Stimulated activated CD8-positive, alpha-beta memory T cell treated with anti-CD3 and anti-CD28 coated beads, Interleukin-15, amount 100 ng/mL, for 24 hours (primary cell): ENCODE measurements around the gene AHNAK.
"Not testable (repeated sequence)": the region's sequence is repeated elsewhere in the genome, so short reads cannot be mapped to it uniquely, and the experiment has no call there.

ENCODE experiments used
- DNase-seq: peaks from one replicate; pipeline ENCODE4 v3.0.0-alpha.2; 2020; ENCODE audit warnings: low read depth

AHNAK gene

DNA sequence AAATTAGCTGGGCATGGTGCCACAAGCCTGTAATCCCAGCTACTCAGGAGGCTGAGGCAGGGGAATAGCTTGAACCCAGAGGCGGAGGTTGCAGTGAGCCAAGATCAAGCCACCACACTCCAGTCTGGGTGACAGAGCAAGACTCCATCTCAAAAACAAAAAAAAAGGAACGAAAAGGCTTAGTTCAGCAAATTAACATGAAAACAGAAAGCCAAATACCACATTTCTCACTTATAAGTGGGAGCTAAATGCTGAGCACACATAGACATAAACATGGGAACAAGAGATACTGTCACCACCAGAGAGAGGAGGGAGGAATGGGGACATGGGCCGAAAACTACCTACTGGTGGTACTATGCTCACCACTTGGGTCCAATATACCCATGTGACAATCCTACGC lies 89.1 kb downstream of the AHNAK start:
- DNase-seq: no peak

DNA sequence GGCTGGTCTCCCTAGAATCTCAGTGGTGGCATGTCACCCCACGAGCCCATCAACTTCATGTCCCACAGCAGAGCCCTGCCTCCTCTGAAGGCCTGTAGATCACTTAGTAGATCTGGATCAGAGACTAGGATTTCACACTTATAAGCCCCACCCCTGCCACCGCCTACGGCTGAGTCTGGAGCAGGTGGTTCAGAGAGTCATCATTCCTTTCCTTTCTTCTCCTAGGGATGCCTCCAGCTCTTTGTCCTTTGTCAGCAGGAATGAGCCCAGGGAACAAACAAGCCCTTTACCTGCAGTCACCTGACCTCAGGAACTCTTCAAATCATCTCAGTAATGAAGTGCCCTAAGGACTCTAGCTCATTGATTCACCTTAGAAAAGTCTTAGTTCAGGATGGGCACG lies 90.0 kb downstream of the AHNAK start:
- DNase-seq: no peak

DNA sequence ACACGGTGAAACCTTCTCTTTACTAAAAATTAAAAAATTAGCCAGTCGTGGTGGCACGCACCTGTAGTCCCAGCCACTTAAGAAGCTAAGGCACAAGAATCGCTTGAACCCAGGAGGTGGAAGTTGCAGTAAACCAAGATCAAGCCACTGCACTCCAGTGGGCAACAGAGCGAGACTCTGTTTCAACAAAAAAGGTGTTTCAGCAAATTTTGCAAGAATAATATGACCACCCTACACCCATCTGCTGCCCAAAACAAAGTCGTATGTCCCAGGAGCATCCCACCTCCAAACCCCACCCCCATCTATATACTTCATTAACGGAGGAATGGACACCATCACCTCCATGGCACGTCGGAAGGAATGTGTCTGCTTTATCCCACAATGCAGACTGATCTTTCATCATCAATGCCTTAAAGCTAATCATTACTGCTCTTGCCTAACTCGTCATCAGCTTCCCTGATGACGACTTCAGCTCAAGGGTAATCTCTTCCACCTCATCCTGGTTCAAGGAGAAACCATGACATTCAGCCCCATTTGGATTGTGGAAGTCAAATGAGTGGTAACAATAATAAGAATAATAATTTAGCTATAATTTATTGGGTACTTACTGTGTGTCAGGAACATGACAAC lies 93.7 kb downstream of the AHNAK start:
- no peak for DNase-seq

DNA sequence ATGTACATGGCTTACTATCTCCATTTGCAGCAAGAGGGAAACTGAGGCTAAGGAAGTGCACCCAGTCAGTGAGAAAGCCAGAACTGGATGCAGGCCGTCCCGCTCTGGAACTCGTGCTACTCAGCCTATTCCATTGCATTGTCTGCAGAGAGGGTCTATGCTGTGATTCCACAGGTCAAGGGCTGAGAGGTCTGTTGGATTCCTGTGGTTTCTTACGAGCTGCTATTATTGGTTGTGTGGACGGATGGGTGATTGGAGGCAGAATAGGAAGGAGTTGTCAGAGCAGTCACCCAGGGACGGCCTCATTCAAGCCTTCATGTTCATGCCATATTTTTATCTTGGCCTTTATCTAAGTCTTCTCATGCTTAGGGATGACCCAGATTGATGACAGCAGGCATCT lies 94.3 kb downstream of the AHNAK start:
- no peak for DNase-seq

DNA sequence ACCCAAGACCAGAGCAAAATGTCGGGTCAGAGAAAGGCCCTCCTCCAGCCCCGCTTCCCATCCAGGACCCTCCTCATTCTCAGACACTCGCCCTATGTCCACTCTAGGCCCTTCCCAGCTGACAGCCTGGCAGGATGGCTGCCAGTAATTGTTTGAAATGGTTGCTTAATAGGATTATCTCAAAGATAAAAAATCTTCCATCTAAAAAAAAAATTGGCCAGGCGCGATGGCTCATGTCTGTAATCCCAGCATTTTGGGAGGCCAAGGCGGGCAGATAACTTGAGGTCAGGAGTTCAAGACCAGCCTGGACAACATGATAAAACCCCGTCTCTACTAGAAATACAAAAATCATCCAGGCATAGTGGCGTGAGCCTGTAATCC lies 95.4 kb downstream of the AHNAK start:
- DNase-seq: no peak

DNA sequence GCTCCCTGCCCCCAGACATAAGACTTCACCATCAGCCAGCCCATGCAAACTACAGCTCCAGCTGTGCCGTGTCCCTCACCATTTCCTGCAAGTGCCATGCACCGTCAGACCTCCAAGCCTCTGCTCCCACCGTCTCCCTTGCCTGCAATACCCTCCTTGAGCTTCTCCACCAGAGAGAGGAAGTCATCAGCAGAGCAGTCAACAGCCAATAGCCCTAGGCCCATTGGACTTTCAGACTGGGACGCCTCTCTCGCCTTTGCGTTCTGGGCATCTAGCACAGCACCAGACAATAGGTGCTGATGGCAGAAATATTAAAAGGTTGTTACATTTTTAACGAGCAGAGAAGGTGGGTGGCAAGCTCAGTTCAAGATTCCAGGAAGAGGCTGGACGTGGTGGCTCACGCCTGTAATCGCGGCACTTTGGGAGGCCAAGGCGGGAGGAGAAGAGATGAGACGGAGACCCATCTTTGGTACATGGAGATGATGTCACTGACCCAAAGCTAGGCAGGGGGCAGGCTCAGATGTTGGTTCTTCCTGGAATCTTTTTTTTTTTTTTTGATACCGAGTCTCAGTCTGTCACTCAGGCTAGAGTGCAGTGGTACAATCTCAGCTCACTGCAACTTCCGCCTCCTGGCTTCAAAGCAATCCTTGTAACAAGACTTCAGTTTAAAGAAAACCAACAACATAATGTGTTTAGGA lies 95.9 kb downstream of the AHNAK start:
- DNase-seq: no peak

DNA sequence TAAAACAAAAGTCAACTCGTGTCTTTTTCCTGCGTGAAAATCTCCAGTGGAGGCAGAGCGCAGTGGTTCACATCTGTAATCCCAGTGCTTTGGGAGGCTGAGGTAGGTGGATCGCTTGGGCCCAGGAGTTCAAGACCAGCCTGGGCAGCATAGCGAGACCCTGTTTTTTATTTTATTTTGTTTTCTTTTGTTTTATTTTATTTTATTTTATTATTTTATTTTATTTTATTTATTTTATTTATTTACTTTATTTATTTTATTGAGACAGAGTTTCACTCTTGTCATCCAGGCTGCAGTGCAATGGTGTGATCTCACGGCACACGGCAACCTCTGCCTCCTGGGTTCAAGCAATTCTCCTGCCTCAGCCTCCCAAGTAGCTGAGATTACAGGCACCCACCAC lies 96.7 kb downstream of the AHNAK start:
- DNase-seq: not testable (repeated sequence)

DNA sequence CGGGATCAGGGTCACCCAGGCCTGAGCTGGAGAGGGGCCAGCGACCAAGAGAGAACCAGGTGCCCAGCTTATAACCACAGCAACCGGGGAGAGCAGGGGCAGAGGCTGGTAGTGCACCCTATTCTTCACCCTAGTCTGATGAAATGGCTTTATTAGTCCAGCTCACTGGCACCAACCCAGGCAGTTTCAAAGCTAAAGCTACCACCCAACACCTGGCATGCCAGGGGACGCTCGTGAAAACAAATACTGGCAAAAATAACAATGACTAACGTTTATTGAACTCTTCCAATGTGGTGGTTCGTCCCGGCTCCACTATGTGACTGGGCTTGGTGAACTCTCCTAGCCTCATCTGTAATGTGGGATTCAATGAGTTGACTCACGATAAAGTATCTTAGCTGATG lies 97.2 kb downstream of the AHNAK start:
- DNase-seq: no peak

DNA sequence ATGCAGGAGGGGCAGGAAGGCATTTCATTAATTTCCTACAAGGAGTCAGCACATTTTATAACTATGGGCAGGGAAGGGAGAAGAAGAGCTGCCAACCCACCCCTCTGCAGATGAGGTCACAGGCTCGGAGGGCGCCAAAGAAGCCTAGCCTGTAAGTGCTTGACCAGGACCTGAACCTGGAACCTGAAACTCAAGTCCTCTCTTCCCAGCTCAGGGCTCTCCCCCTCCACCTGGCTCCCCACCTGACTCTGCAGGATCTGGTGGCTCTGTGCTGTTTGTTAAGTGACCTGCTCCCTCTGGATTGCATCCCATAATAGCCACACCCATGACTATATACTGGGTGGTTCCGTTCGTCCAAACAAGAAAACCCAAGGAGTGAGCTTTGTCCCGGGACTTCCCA lies 100.5 kb downstream of the AHNAK start:
- DNase-seq: no peak

DNA sequence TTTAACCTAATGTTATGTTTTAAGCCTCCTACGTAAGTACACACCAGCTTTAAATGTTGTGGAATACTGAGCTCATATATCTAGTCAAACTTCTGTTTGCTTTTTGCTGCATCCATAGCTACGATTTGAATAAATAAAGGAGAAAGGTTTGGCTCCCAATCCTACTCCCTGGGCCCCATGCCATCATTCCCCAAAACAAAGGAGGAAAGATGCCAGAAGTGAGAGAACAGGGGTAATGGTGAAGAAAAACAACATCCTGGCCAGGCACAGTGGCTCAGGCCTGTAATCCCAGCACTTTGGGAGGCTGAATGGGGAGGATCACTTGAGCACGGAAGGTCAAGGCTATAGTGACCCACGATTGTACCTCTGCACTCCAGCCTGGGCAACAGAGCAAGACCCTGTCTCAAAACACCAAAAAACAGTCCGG lies 101.3 kb downstream of the AHNAK start:
- DNase-seq: no peak

DNA sequence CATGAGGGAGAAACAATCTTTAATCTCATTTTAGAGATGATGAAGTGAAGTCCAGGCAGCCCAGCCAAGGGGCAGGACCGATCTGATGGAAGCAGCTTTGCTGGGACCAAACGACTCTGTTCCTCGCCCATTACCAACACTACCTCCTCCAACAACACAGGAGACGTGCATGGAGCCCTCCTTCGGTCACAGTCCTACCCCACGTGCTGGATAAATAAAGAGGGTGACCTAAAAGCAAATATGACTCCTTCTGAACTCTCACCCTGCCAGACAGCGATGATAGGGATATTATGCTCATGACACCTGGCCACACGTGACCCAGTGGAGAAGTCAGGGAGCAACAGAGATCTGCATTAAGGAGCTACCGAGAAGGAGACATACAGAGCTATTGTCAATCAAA lies 101.8 kb downstream of the AHNAK start:
- no peak for DNase-seq

DNA sequence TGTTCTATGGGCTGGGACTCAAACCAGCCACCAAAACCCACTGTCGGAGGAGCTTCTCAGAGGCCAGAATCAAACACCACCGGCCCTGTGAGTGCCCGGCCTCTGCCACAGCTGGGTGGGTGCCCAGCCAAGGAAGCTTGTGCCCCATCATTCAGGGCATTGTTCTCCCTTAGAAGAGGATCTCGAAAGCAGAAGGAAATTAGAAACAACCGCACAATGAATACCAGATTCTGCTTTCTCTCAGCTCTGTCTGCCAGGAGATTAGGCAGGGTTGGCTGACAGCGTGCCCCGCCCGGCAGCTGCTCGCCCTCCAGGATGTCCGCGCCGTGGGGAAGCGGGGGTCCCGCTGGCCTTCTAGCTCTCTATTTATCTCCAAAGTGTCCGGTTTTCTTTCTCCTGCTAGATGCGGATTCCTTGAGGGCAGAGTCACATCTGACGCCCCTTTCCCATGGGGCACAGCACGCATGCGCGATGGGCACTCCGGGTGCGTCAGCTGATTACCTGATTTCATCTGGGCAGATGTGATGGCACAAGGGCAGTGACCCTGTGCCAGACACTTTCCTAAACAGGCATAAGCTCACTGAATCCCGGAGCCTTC lies 102.3 kb downstream of the AHNAK start:
- no peak for DNase-seq

DNA sequence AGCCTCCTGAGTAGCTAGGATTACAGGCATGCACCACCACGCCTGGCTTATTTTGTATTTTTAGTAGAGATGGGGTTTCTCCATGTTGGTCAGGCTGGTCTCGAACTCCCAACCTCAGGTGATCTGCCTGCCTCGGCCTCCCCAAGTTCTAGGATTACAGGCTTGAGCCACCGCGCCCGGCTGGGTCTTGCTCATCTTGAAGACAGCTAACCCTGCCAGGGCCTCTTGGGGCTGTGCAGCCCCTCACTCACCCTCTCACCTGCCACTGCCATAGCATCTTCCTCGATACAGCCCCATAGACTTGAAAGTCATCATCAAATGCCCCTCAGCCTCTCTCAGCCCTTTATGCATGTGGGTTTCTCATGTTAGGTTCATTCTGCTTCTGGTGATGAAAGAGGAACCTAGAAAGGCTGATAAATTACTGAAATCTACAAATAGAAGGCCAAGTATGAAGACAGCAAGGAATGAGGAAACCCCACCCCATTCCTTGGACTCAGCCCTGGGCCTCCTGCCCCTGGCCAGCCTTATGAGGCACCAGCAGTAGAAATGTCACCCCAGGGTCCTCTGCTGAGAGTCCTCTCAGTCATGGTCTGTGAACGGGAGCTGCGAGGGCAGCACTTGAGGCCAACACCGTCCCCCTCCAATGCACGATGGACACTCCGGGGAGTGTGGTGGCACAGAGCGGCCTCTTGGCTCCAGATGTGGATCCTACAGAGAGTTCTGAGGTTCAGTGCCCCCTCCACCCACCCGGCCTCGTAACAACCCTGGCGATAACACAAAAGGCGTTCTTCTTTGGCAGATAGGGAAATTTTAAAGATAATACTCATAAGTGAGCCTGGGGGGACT lies 103.0 kb downstream of the AHNAK start:
- DNase-seq: no peak

DNA sequence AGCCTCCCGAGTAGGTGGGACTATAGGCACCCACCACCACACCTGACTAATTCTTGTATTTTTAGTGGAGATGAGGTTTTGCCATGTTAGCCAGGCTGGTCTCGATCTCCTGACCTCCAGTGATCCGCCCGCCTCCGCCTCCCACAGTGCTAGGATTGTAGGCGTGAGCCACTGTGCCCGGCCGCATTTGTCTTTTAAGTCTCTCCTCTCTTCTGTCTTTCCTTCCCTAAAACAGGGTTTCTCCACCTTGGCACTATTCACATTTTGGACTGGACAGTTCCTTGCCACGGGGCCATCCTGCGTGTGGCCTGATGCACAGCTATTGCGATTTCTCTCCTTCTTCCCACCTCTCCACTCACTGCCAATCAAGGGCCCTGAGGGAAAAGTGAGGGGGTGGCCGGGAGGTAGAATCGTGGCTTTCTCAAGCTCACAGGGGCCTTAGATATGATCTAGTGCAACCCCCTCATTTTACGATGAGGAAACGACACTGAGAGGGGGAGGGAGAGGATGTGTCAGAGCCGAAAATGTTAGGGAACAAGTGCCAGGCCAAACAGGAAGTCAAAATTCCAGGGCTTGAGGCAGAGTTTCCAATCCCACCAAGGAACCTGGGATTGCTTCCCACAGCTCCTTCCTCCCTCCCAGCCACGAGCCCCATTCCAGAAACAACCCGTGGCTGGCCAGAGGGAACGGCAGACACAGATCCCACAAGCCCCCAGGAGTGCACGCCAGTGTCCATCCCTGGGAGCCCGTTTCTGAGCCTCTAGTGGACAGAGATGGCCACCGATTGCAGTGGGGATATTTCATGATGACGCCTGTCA lies 106.6 kb downstream of the AHNAK start:
- no peak for DNase-seq

DNA sequence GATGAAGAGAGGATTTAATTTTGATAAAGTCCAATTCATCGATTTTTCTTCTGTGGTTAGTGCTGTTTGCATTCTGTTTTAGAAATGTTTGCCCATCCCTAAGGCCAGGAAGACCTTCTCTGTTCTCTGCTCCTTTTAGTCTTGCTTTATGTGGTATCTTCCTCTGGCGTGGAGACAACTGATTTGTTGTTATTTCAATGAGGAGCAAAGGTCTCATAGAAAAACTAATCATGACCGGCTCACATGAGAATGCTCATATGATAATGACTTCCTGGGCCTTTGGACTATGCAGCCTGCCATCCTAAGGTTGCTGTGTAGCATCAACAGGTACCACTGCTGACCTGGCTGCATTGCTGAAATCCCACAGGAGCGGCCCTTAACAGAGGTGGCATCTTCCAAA lies 108.0 kb downstream of the AHNAK start:
- DNase-seq: no peak

DNA sequence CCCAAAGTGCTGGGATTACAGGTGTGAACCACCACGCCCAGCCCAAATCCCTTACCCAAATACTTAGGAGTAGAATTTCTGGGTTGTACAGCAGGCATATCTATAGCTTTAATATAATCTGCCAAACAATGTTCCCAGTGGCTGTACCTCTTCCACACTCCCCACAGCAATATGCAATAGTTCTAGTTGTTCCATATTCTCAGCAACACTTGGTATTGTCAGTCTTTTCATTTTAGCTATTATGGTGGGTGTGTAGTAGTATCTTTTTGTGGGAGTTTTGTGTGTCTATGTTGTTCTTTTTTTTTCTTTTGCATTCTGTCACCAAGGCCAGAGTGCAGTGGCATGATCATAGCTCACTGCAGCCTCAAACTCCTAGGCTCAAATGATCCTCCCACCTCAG lies 109.0 kb downstream of the AHNAK start:
- DNase-seq: no peak

DNA sequence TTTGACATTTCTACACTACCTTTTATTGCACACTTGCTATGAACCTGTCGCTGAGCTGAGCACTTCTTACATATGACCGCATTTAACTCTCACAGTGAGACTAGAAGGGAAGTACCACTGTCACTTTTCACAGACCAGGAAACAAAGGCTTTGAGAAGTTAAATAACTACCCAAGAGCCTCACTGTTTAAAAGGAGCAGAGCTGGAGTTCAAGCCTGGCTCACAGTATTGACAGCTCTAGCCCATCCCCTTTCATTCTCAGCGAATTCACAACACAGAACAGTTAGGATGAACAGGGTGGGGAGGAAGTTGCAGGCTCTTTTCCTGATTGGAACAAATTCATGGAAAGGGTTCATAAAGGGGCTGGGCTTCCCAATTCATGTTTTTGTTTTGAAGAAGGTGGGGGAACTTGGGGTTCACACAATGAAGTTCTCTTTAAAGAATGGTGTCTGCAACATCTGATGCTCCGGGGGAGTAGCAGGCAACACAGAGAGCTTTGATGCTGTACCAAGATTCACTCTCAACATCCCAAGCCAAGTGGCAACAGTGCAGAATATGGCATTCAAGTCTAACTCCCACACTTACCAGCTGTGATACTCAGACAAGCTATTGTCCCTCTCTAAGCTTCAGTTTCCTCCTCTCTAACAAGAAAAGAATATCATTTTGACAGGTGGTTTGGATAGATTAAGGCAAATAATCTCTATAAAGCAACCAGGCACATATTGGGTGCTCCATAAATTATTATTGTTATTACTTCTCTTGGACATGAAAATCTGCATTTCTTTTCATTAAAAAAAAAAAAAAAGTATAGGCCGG lies 110.6 kb downstream of the AHNAK start:
- DNase-seq: no peak

DNA sequence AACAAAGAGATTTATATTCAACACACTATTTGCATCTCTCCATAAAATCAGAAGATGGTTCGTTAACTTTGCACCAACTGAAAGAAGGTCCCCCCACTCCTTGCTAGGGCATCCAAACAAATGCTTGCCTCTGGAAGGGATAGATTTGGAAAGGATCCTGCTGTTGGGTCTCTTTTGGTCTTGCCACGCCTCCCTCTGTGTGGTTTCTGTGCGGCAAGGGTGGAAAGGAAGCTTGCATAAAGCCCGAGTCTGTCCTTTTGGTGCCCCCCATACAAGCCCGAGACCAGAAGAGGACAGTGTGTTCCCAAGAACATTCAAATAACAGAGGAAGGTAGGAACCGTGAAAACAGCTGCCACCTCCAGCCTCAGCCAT lies 112.7 kb downstream of the AHNAK start:
- no peak for DNase-seq

DNA sequence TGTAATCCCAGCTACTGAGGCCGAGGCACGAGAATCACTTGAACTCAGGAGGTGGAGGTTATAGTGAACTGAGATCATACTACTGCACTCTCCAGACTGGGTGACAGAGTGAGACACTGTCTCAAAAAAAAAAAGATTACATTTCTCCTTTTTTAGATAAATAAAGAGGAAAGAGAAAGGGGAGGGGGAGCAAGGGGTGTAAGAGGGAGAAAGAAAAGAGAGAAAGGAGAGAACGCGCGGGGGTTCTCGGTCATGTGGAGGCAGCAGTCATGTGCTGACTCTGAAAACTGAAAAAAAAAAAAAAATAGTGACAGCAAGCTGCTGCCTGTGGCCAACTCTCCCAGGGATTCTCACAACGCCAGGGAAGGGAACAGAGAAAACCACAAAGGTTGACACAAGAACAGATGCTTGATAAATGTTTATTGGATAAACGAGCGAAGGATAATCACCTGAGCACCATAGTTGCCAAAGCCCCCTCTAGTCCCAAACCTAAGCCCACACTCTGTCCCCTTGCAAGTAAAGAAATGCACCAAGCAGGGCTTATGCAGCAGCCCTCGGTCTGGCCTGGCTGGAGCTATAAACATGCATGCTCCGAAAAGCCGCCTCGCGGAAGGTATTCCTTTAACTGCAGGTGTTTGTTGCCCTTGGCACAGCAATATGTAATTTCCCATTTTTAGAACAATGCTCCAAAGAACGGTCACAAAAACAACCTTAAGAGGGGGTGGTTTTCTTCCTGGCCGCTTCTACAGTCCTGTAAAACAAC lies 113.3 kb downstream of the AHNAK start:
- DNase-seq: no peak

DNA sequence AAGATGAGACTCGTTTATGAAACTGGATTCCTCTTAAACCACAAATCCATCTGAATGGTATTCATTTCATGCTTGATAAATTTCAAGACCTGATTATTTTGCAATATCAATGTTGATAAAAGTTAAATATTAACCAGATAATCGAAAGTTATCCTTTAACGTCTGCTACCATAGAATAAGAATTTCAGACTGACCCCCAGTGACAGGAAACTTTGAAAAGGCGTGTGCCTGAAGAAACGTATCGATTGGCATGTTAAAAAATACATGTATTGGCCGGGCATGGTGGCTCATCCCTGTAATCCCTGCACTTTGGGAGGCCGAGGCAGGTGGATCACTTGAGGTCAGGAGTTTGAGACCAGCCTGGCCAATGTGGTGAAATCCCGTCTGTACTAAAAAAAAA lies 113.9 kb downstream of the AHNAK start:
- no peak for DNase-seq
